Chondrocyte (in vitro differentiated cells): ENCODE measurements around the gene SPTBN1. TPM values are rescaled to one million over a fixed set of nuclear protein-coding genes. Genes with fewer than 3 reads are reported as not detected.

ENCODE experiments used
- DNase-seq: peaks from one replicate; pipeline ENCODE4 v3.0.0; 2021; ENCODE audit warnings: mixed read lengths, low spot score
- H3K27ac Mint-ChIP-seq: one replicate; pipeline ENCODE4 v1.8.0; 2021; ENCODE audit warnings: mild to moderate bottlenecking, moderate library complexity, mixed read lengths; ENCODE audit not compliant: unreplicated experiment
- H3K27me3 Mint-ChIP-seq: 2 replicates; pipeline ENCODE4 v1.8.0; 2021; ENCODE audit warnings: low read depth, mixed read lengths
- H3K36me3 Mint-ChIP-seq: 2 replicates; pipeline ENCODE4 v1.8.0; 2021; ENCODE audit warnings: low read depth, mixed read lengths
- H3K4me1 Mint-ChIP-seq: 2 replicates; pipeline ENCODE4 v1.8.0; 2021; ENCODE audit warnings: low read depth, mild to moderate bottlenecking, mixed read lengths
- H3K4me3 Mint-ChIP-seq: one replicate; pipeline ENCODE4 v1.8.0; 2021; ENCODE audit warnings: mild to moderate bottlenecking, moderate library complexity, mixed read lengths; ENCODE audit not compliant: unreplicated experiment
- H3K9me3 Mint-ChIP-seq: 2 replicates; pipeline ENCODE4 v1.8.0; 2021; ENCODE audit warnings: low read depth, mixed read lengths
- total RNA-seq: library from RNA; stranded (reverse); gene quantifications from 3 replicates; pipeline ENCODE4 v1.2.1, GENCODE V29; 2021
- TF ChIP-seq, protein P1 (sequence below): fragments of 200-600 bp; sonication (generic); IDR thresholded peaks from 2 replicates; pipeline ENCODE4 v1.5.0; 2021; ENCODE audit warnings: antibody characterized with exemption, mild to moderate bottlenecking, moderate library complexity

The SPTBN1 gene
- total RNA-seq, 1 donor from 2014 or later: 297 TPM

DNA sequence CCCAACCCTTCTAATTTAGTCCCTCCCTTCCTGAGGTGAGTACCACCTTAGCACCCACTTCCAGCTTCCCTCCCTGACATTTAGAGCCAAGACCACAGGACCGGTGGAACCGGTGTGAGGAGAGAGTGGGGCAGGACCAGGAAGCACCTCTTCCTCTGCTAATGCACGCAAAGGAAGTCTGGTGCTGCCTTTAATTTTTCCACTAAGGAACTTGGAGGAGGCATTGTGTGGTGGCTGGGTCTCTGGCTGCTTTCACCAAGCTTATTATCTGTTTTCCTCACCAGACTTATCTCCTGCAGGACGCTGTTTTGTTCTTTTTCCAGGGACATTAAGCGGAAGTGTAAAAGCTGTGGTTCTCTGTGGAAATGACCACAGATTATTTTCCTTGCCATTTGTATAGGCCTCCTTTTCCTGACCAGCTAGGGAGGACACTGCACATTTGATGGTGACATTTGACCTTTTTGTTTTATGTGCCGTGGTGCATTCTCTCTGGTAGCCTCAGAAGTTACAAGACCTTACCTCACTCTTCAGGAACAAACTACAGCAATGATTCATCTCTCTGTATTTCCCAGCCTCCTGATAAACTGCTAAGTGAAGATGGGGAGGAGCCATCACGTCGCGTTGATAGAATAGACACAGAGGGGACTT lies 39.8 kb upstream of the SPTBN1 start:
- no peak overlapping the region for H3K4me3 Mint-ChIP-seq
- no peaks in the 10 kb centered on the region for H3K9me3 Mint-ChIP-seq
- H3K27ac Mint-ChIP-seq: no peak overlapping the region
- DNase-seq: no peak
- H3K4me1 Mint-ChIP-seq: peaks cover 16% of the 10 kb centered on the region
- no peaks in the 10 kb centered on the region for H3K36me3 Mint-ChIP-seq
- no peaks in the 10 kb centered on the region for H3K27me3 Mint-ChIP-seq
- TF ChIP-seq, protein P1, sequence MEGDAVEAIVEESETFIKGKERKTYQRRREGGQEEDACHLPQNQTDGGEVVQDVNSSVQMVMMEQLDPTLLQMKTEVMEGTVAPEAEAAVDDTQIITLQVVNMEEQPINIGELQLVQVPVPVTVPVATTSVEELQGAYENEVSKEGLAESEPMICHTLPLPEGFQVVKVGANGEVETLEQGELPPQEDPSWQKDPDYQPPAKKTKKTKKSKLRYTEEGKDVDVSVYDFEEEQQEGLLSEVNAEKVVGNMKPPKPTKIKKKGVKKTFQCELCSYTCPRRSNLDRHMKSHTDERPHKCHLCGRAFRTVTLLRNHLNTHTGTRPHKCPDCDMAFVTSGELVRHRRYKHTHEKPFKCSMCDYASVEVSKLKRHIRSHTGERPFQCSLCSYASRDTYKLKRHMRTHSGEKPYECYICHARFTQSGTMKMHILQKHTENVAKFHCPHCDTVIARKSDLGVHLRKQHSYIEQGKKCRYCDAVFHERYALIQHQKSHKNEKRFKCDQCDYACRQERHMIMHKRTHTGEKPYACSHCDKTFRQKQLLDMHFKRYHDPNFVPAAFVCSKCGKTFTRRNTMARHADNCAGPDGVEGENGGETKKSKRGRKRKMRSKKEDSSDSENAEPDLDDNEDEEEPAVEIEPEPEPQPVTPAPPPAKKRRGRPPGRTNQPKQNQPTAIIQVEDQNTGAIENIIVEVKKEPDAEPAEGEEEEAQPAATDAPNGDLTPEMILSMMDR: no peak

DNA sequence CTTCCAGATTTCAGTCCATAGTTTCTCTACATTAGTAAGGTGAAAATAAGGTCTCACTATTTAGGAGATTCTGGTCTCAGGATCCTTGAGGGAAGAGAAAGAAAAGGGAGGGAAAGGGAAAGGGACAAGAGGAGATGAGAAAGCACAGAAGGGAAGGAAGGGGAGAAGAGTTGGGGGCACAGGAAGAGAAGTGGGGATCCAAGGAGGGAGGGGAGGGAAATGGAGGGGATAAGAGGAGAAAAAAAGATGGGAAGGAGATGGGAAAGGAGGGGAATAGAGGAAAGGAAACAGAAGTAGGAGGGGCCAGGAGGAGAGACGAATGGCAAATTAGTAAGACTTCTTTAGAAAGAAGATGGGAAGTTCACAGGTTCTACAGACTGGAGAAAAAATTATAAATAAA lies 39.2 kb upstream of the SPTBN1 start:
- DNase-seq: no peak
- H3K4me1 Mint-ChIP-seq: peaks cover 16% of the 10 kb centered on the region
- no peaks in the 10 kb centered on the region for H3K36me3 Mint-ChIP-seq
- TF ChIP-seq, protein P1: no peak
- no peak overlapping the region for H3K4me3 Mint-ChIP-seq
- no peaks in the 10 kb centered on the region for H3K9me3 Mint-ChIP-seq
- no peaks in the 10 kb centered on the region for H3K27me3 Mint-ChIP-seq
- H3K27ac Mint-ChIP-seq: no peak overlapping the region

DNA sequence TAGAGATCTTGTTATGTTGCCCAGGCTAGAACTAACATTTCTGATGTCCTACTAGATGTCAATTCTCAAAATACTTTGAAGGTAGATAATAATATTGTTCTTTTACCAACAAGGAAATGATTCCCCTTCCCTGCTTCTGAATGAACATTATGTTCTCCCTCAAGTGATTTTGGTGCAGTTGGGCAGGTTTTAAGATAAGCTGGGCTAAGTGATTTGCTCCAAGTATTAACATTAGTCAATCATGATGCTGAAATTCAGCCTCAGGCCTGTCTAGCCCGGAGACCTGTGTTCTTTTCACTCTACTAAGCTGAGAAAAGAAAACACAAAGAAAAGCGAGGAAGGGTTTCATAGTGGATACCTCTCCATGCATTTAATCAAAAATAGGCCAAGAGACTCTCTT lies 38.5 kb upstream of the SPTBN1 start:
- Mint-ChIP-seq H3K36me3 (no peaks in the 10 kb centered on the region), H3K27ac (no peak overlapping the region), H3K9me3 (peaks cover 1% of the 10 kb centered on the region), H3K27me3 (no peaks in the 10 kb centered on the region), H3K4me3 (no peak overlapping the region), H3K4me1 (peaks cover 16% of the 10 kb centered on the region)
- TF ChIP-seq, protein P1: no peak
- no peak for DNase-seq

DNA sequence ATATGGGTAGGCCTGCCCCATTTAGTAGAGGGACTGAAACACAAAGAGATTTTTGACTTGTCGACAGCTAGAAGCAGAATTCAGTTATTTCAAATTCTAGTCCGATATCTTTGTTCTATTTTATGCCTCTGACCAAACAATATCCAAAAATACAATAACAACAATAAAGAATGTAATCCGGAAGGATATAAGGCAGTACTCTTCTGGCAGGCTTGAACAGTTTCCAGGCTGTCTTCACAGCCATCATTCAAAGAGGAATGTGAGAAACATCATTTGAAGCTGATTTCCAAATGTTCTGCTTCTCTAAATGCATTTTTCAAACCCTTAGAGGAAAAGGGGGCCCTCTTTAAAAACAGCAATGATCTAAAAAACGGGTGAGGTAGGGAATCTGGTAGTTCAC lies 36.7 kb upstream of the SPTBN1 start:
- TF ChIP-seq, protein P1: no peak
- DNase-seq: no peak
- Mint-ChIP-seq H3K36me3 (no peaks in the 10 kb centered on the region), H3K27me3 (no peaks in the 10 kb centered on the region), H3K9me3 (peaks cover 5% of the 10 kb centered on the region), H3K27ac (no peak overlapping the region), H3K4me1 (peaks cover 16% of the 10 kb centered on the region), H3K4me3 (no peak overlapping the region)

DNA sequence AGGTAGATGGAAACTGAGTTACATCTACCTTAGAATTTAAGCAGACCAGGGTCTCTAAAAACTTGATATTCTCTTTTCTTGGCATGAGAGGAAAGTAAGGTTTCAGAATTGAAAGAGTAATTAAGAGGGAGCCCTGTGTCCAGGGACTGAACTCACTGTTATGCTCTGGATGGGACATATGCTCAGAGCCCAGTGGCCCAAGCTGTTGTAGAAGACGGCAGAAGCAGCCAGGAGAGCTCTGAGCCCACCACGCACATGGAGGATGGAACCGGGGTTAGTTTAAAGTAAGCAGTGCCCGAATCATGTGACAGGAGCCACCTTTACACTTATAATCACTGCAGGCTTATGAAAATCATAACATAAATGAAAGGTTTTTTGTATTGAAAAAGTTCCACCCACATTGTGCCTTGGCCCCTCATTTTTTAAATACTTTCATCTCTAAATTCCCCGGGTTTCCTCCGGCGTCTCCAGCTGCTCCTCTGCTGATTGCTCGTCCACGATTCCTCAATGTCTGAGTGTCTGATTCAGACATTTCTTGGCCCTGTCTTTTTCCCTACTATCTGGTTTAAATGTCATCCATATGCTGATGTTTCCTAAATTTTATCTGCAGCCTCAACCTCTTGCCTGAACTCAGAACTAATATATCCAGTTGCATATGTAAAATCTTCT lies 36.1 kb upstream of the SPTBN1 start:
- Mint-ChIP-seq H3K27ac (no peak overlapping the region), H3K4me1 (peaks cover 16% of the 10 kb centered on the region), H3K36me3 (no peaks in the 10 kb centered on the region), H3K4me3 (no peak overlapping the region), H3K27me3 (no peaks in the 10 kb centered on the region), H3K9me3 (peaks cover 5% of the 10 kb centered on the region)
- TF ChIP-seq, protein P1: no peak
- no peak for DNase-seq
